Activated CD8-positive, alpha-beta memory T cell treated with anti-CD3 and anti-CD28 coated beads, Interleukin-2, amount 50 U/mL, for 24 hours (primary cell): ENCODE measurements around the gene TMIE.

ENCODE experiments used
- DNase-seq: peaks from one replicate; pipeline ENCODE4 v3.0.0-alpha.2; 2020; ENCODE audit errors: extremely low read depth

The TMIE gene

GRCh38 chr3:46669191-46669999 lies 31.8 kb upstream of the TMIE start:
- no peak for DNase-seq

DNA sequence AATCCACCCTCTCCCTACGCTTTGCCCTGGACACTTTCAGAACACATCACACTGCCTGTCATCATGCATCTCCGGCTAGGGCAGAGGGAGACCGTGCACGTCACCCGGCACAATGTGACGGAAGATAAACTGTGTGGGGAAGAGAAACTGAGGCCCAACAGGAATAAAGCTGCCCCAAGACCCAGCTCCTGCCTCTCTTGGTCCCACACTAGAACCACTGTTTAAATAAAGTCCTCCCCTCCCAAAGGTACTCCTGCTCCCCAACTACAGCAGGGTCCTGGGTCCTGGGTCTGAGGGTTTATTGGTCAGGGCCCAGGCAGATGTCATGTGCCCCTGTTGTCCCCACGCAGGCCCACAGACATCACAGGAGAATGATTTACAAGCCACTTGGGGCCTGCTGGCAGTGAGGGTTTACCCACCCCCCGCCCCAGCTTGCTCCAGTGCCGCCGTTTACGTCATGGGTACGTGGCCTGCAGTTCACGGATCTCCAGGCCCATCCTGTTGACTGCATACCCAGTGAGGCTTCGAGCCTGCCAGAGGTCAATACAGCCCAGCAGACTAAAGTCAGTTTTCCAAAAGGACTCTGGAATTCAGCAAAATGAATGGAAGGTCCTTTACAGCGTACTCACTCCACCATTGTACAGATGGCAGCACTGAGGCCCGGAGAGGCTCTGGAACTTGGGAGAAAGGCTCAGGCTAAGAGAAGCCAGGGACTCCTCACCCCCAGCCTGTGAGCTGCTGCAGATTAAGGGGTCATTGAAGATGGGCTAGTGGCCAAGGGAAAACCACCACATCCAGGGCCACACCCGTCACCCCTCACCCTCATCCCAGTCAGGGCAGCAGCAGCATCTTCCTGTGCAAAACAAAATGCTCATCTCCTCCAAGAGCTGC lies 30.9 kb upstream of the TMIE start:
- DNase-seq, result no peak

DNA sequence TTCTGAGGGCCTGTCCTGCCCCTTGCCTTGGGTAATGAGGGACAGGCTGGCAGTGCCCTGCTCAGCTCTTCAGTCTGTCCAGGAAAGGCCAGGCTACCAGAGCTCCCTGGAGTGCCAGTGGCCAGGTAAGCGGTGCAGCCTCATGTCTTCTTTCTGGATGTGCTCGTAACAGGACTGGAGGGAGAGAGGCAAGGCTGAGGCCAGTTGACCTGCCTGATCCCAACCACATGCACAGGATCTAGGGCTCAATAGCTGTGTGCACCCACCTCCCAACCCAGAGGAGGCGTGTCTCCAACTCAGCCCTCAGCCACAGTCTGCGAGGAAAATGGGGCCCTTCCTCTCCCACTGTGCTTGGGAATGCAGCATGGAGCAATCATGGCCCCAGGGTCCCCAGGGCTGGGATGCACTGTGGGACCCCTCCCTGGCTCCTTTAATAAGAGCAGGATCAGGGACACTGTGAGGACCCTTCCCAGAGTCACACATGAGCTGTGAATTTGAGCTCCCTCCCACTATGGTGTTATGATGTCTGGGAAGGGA lies 30.2 kb upstream of the TMIE start:
- no peak for DNase-seq

DNA sequence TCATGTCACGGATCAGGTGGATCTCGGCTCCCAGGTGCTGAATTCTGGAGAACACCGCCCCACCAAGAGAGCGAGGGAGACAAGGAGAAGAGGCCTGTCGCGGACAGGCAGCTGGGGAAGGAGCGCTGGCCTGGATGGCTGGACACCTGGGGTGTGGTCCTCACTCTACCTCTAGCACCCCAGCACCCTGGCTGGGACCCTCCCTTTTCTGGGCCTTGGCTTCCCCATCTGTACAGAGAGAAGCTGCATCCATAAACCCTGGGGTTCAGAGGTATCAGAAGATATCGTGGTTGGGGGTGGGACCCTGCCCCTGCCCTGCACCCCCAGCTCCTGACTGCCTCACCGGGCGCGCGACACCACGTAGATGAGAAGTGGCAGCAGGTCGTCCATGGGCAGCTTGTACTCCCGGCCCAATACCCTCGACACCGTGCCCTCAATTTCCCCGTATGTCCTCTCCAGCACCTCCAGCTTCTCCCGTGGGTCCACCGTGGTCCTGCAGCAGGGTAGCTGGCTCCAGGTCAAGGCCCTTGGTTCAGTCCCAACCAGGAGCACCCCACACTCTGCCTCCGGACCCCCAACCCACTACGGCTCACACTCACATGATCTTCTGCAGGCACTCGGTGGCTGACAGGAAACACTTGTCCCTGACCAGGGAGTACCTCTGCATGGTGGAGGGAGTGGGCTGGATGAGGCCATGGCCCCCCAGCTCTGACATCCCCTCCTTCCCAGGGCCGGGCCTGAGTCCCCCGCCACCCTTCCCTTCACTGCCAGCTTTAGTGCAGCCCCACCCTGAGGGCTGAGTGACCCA lies 29.4 kb upstream of the TMIE start:
- DNase-seq, result no peak

- no peak for DNase-seq
These were observed 28.9 kb upstream of the TMIE start for GRCh38 chr3:46672349-46672695.

DNA sequence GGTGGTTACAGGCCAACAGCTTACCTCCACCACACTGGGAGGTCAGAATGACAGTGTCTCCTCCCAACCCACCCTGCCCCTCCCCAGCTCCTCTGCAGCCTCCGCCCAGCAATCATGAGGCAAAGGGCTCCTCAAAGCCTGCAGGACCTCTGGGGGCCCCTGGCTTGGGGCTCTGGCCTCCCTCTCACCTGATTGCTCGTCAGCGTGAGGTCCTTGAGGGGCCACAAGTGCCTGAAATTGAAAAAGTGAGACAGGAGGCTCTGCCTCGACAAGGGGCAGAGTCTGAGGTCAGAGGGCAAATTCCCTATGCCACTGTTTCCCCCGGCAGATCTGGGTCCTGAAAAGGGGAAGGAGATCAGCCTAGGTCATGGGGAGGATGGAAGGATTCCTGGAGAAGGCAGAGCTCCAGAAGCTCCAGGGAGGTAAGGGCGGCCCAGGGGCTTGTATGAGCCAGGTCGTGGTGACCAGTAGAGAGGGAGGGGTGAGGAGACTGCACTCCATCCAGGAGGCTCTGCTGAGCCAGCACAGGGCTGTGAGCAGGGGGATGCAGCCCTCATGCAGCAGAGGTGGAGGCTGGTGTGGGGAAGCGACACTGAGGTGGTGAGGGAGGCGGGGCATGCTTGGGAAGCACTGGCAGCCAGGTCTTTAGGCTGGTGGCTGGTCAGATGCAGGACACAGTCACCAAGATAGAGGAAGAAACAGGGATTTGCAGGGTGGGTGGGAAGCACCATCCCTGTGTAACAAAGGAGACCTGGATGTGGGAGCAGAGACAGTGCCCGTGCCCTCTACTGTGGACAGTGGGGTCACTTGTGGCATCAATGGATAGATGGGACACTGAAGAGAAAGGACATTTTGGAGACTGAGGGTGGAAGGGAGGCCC lies 27.8 kb upstream of the TMIE start:
- no peak for DNase-seq

DNA sequence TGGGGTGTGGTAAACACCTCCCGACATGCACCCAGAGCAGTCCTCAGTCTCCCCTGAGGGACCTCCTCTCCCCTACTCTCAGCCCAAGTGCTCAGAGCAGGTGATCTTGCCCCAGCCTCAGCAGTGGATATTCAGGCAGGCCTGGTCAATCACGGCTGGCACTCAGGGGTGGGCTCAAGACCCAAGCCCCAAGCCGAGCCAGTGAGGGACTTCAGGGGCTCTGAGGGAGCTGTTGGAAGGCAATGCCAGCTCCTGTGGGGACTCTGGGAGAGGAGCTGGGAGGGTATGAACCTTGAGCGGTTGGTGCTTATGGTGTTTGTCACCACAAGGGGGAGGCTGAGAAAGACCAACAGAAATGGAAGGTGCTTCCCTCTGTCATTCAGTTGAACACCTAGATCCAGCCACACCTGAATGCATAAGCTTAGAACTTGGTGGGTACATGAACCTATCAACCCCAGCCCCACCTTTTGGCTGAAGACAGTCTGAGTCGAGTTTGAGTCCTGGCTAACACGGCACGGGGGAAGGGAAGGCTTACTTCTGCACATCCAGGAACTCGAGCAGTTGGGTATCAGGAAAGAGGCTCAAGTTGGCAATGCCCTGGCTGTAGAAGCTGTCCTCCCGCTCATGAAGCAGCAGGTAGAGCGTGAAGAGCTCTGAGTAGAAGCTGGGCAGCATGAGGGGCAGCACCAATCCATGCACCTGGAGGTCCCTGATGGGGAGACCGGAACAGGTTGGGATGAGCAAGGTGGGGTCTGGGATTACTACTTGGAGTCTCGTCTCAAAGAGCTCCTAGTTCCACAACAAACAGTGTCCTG lies 27.0 kb upstream of the TMIE start:
- DNase-seq, result no peak

DNA sequence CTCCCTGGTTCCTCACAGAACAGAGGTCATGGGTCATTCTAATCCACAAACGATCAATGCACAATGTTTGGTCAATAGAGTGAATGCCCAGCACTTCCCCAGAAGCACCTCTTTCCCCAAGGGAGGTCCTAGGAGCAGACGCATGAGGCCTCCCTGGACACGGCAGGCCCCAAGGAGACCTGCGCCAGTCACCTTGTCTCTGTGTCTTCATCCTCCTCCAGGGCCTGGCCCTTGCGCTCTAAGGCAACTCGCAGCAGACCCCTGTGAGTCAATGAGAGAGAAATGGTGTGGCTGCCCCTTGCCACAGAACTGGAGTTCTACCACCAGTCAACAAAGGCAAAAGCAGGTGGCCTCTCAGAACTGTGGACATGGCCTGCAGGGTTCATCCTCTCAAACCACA lies 25.8 kb upstream of the TMIE start:
- DNase-seq, result no peak

- no peak for DNase-seq
These were observed 25.2 kb upstream of the TMIE start for GRCh38 chr3:46675843-46676567.

DNA sequence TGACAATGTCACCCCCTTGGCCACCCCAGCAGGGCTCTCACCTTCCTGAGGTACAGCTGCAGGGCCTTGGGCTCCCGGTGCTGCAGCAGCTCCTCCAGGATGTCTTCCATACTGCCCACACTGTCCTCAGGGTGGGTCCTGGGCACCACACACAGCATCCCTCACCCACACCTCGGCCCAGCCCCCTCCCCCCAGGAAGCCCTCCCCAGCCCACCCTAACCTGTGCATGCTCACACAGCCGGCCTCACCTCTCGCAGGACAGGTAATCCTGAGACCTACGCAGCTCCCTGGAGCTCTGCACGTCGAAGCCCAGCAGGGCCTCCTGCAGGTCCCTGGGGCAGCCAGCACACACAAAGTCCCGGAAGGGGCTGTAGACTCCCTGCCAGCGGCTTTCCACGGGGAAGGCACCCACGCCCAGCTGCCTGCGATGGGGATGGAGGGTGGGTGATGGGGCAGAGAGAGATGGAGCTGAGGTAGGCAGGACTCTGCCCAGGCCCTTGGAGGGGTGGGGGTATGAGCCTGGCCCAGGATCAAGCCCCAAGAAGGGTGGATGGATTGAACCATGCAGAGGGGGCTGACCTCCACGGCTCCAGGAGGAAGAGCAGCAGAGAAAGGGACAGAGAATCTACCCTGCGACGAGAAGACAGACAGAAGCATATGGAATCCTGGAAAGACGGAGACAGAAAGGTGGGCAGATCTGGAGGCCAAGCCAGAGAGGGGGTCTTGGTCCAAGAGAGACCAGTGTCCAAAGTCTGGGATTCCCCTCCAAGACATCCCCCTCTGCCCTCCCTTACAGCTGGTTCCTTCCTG lies 24.4 kb upstream of the TMIE start:
- DNase-seq, result no peak

GRCh38 chr3:46677411-46677726 lies 23.8 kb upstream of the TMIE start:
- no peak for DNase-seq

GRCh38 chr3:46678280-46678679 lies 22.9 kb upstream of the TMIE start:
- DNase-seq, result no peak

DNA sequence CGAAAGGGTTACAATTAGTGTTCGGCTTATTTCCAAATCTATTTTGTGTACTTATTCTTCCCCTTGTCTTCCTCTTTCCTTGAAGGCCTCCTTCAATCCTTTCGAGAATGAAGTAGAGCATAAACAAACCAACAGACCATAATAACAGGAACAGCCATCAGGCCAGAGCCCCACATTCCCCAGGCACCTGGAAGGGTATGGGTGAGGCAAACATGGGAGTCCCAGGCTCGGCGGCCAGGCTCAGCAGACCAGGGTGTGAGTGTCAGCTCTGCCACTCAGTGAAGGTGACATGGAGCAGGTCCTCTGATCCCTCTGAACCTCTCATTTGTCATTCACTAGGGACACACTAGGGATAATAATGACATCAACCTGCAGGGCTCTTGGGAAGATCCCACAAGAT lies 21.5 kb upstream of the TMIE start:
- no peak for DNase-seq

GRCh38 chr3:46680298-46680826 lies 20.8 kb upstream of the TMIE start:
- DNase-seq, result no peak

- no peak for DNase-seq
These were observed 19.8 kb upstream of the TMIE start for GRCh38 chr3:46681387-46681786.

DNA sequence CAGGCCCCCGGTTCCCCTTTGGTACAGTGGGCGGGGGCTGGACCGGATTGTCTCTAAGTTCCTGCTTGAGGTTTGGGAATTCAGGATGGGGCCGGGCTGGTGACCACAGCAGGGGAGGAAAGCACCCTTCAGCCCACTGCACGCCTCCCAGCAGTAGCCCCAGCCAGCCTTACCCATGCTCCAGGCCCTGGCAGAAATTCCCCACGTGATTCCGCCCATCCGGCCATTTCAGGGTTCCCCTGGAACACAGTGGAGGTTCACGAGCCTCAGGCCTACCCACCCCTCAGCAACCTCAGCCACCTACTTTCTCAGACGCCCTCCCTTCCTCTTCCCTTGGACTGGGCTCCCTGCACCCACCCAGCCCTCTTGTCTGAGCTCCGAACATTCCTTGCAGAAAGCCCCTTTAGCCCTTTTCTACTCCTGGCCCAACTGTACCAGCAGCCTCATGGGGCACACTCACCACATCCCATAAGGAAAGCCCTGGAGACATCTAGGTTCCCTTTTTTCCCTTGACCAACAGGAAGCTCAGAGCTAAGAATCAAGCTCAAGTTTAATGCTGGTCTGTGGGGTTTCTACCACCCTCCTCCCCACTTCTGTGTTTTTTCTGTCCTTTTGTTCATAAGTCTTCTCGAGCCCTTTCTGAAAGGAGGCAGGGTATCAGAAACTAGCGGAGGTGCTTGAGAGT lies 19.2 kb upstream of the TMIE start:
- DNase-seq, result no peak

- DNase-seq, result no peak
These were observed 18.2 kb upstream of the TMIE start for GRCh38 chr3:46682974-46683373.

- no peak for DNase-seq
These were observed 16.3 kb upstream of the TMIE start for GRCh38 chr3:46684891-46685290.
